Measurements from ENCODE around the gene ASB9.
"Not testable (repeated sequence)": the region's sequence is repeated elsewhere in the genome, so short reads cannot be mapped to it uniquely, and the experiment has no call there.

Gene ASB9

DNA sequence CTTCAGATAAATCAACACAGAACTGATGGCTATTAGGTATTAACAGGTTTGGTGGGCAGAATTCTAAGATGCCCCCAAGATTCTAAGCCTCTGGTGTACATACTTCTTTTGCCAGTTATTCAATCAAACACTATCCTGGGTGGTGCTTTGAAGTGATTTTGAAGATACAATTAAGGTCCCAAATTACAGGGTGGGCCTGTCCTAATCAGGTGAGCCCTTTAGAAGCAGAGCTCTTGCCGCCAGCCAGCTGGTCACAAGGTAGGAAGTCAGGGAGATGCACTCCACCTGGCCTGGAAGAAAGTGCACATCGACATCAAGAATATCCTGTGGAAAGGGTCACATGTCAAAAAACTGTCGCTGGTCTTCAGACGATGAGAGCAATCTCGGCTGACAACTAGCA, 29.5 kb downstream of the ASB9 start:
- no peak for DNase-seq

GRCh38 chrX:15236146-15236545, 33.7 kb downstream of the ASB9 start:
- no peak for DNase-seq

- DNase-seq, result no peak
These were observed 34.9 kb downstream of the ASB9 start for GRCh38 chrX:15235001-15235400.

- DNase-seq, result no peak
These were observed 36.4 kb downstream of the ASB9 start for GRCh38 chrX:15233416-15234015.

DNA sequence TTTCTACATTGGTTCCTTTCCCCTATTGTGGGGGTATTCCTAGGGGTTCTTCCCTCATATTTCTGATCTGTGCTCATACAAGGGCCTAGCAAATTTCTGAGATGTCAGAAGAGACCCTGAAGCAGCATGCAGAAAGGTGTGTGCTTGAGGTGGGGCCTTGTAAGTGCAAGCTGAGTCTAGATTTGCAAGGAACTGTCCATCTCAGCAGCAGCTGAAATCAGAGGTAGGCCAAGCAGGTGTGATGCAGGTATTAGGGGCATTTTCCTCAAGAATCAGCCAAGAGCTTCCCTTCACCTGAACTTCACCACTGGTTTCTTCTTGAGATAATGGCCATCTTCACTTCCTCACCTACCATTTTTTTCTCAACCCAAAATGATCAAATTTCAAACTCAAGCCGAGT, 45.1 kb downstream of the ASB9 start:
- no peak for DNase-seq

GRCh38 chrX:15221321-15221720, 48.6 kb downstream of the ASB9 start:
- DNase-seq, result no peak

- DNase-seq, result no peak
These were observed 52.7 kb downstream of the ASB9 start for GRCh38 chrX:15217161-15217560.

DNA sequence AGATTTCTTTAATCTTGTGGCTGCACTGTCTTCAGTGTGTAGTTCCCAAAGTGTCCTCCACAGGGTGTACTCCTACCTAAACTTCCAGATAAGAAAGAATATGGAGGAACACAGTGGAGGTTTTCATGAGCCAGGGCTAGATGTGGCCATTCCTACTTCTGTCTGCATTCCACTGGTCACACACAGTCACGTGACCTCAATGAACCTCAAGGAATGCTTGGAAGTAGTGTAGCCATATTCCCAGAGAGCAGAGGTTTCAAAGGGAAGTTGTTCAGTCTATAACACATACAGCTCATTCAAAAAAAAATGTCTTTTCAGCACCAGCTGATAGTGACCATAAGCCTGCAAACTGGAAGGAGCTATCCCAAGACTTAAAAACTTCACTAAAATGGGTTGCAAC, 53.6 kb downstream of the ASB9 start:
- no peak for DNase-seq

DNA sequence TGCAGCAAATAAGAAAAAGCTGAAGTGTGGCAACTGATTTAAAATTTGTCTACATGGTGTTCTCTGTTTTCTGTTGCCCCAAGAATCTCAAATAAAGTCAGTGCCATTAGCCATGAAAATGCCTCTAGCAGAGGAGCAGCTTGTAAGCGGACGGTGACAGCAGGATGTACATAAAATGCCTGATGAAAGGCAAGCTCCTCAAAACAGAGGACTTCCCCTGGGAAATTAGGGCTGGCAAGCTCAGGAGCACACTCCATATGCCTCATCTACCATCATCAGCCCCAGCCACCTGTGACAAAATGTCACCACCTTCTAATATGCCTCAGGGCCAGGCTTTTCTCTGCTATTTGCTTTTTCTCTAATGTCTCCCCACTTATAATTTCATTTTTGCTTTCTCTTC, 54.5 kb downstream of the ASB9 start:
- DNase-seq, result no peak

DNA sequence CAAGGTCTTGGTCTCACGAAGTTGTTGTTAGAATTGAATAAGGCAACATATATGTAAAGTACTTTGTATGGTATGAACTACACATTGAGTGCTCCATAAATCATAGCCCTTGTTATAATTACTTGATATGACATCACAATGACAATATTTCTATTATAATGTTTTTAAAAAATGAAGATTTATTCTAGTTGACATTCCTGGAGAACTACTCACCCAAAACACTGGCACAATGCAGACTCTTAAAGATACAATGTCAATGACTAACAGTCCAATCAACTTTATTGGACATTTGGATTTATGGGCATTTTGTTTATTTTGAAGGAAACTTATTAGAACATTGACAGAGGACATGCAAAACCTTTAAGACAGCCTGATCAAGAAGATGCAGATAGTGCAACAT, 55.3 kb downstream of the ASB9 start:
- no peak for DNase-seq

GRCh38 chrX:15209096-15209495, 60.8 kb downstream of the ASB9 start:
- DNase-seq, result no peak

DNA sequence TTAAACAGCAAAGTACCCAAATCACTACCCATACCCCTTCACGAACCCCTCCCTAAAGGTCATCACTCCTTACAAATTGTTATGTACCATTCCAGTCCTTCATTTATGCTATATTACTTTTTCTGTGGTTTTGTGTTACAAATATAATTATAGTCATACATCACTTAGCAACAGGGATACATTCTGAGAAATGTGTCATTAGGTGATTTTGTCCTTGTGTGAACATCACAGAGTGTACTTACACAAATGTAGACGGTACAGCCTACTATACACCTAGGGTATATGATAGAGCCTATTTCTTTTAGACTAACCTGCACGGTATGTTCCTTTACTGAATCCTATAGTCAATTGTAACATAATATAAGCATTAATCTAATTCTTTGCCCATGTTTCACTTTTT, 61.9 kb downstream of the ASB9 start:
- no peak for DNase-seq

GRCh38 chrX:15207384-15207783, 62.5 kb downstream of the ASB9 start:
- DNase-seq, result no peak

DNA sequence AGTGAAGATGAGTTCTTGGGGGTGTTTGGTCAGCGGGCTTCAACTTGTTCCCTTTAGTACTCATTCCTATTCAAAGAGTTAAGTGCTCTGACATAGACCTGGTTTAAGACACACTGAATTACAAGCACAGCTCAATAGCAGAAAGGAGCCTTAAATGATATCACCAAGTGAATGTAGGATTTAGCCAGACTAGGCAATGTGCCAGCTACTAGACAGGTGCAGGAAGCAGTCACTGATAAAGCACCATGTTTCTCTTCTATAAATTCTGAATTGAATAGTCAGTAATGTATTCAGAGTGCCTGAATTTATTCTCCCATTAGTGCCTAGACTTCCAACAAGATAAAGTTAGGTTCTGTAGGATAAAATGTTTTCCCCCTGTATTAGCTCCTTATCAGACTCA, 63.6 kb downstream of the ASB9 start:
- DNase-seq, result no peak

DNA sequence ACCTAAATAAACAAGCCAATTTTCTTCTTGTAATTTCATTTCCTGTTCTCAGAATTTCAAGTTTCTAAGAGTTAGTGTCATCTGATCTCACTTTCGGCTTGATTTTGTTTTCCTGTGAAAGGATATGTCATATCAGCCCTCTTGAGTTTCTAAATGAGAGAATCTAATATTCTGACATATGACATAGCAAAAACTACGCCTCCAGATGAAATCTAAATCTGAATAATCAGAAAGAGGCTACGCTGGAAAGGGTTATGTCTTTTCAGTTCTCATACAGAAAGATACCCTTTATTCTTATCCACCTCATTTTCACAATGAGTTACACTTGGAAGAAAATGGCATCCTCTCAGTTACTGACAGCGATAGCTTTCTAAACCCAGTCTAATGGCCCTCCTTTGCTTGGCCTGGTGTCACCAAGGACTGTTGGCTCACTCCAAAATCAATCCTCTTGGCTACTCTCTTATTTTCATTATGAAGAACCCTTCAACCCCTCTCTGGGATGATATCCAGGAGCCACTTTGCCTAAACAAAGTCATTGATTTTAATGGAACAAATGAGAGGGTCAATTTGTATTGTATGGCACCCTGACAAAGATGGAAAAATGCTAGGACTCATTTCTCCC, 65.6 kb downstream of the ASB9 start:
- DNase-seq, result no peak

DNA sequence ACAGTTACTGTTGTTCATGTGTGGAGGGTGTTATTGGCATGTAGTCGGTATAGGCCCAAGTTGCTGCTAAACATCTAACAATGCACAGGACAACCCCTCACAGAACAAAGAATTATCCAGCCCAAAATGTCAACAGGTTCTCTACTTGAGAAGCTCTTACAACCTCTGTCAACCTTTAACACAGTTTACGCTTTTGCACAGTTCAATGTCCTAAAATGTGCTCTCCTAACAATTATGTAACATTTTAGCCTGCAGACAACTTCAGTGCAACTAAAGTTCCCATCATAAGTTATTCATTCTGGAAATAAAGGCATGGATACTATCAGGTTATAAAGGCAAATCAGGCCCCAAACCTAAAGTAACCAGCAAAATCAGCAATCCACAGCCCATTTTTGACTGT, 66.2 kb downstream of the ASB9 start:
- DNase-seq, result no peak

GRCh38 chrX:15202454-15203177, 67.3 kb downstream of the ASB9 start:
- DNase-seq, result no peak

DNA sequence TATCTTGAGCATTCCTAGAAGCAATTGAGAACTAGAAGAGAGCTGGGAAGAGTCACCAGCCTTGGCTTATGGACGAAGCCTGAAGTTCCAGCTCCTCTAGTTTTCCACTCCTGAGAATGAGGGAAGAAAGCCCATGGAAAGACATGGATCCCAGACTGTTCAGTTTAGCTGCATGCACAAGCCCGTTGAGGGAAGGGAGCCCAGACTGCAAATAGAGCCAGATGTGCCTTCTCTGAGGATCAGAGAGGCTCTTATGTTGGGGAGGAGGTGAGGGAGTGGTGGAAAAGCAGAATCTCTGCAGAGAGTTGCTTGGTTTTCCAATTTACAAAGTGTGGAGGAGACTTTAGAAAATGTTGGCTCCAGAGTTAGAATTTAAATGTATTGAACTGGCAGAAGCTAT, 69.0 kb downstream of the ASB9 start:
- DNase-seq, result no peak

DNA sequence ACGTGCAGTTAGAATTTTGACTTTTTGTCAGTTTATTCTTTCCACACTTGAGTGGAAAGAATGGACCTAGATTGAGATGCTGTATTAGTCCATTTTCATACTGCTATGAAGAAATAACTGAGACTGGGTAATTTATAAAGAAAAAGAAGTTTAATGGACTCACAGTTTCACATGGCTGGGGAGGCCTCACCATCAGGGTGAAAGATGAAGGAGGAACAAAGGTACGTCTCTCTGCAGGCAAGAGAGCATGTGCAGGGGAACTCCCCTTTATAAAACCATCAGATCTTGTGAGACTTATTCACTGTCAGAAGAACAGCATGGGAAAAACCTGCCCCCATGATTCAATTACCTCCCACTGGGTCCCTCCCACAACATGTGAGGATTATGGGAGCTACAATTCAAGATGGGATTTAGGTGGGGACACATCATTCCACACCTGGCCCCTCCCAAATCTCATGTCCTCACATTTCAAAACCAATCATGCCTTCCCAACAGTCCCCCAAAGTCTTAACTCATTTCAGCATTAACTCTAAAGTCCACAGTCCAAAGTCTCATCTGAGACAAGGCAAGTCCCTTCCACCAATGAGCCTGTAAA, 71.2 kb downstream of the ASB9 start:
- not testable (repeated sequence) for DNase-seq

DNA sequence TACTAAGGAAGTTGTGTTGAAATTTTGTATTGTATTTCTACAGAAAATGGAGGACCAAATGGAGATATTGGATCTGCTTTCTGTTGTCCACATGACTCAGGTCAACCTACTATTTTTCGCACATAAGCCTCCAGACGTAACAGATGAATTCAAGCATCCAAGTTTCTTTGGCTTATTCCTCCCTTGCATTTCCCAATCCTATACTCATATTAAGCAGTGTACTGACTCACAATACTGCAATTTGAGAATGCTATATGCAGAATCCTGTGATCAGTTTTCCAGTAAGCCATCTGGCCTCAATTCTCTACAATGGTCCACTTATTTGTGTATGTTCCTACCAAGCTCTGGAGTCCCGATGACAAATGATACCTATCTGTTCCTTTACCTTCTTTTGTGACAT, 75.7 kb downstream of the ASB9 start:
- DNase-seq, result no peak

Measured in NK-92 treated with Interleukin-12 subunit alpha and Interleukin-12 subunit beta, amount 100 ng/mL, for 24 hours (cell line).